ENCODE measurements around the gene SOX8.

DNA sequence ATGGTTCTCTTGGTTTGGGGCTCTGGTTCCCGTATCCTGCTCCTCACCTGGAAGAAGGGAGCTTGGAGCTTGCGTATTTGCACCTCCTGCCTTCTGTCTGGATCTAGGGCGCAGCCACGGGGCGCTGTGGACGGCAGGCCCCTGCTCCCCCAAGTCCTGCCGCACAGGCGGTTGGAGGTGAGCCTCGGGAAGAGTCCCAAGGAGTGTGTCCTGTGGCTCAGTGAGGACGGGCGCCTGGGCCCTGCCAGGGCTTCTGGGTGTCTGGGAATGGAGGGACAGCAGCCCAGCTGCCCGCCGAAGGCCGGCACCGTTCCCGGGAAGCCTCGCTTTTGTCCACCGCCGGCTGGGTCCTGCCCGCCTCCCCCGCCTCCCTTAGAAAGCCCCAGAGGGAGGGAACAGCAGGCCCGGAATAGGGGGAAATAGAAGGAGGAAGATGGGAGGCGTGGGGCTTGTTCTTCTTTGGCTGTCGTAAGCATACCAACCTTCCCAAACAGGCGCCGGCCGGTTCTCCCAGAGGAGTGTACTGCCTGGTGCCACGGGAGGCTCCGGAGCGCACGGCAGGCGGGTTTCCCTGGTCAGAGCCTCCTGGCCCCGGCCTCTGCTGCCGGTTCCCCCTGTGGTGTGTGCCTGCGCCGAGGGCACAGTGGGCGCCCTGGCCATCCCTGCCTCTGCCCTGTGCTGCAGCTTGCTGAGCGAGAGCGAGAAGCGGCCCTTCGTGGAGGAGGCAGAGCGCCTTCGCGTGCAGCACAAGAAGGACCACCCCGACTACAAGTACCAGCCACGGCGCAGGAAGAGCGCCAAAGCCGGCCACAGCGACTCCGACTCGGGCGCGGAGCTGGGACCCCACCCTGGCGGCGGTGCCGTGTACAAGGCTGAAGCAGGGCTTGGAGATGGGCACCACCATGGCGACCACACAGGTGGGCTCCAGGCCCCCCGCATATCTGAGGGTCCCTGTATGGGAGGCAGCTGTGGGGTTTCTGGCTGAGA lies 1.8 kb downstream of the SOX8 start:
- no peak for TF ChIP-seq EP300 (conservative IDR thresholded peaks at IDR 0.05; ENCODE audit: poor library complexity, severe bottlenecking)
- no peak for TF ChIP-seq EZH2 (IDR thresholded peaks at IDR 0.05; ENCODE audit: borderline replicate concordance, insufficient read depth, low read length, poor library complexity, severe bottlenecking)
- TF ChIP-seq, protein P1, sequence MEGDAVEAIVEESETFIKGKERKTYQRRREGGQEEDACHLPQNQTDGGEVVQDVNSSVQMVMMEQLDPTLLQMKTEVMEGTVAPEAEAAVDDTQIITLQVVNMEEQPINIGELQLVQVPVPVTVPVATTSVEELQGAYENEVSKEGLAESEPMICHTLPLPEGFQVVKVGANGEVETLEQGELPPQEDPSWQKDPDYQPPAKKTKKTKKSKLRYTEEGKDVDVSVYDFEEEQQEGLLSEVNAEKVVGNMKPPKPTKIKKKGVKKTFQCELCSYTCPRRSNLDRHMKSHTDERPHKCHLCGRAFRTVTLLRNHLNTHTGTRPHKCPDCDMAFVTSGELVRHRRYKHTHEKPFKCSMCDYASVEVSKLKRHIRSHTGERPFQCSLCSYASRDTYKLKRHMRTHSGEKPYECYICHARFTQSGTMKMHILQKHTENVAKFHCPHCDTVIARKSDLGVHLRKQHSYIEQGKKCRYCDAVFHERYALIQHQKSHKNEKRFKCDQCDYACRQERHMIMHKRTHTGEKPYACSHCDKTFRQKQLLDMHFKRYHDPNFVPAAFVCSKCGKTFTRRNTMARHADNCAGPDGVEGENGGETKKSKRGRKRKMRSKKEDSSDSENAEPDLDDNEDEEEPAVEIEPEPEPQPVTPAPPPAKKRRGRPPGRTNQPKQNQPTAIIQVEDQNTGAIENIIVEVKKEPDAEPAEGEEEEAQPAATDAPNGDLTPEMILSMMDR (IDR thresholded peaks at IDR 0.05; ENCODE audit: poor library complexity, severe bottlenecking), result no peak
- TF ChIP-seq, protein P2, sequence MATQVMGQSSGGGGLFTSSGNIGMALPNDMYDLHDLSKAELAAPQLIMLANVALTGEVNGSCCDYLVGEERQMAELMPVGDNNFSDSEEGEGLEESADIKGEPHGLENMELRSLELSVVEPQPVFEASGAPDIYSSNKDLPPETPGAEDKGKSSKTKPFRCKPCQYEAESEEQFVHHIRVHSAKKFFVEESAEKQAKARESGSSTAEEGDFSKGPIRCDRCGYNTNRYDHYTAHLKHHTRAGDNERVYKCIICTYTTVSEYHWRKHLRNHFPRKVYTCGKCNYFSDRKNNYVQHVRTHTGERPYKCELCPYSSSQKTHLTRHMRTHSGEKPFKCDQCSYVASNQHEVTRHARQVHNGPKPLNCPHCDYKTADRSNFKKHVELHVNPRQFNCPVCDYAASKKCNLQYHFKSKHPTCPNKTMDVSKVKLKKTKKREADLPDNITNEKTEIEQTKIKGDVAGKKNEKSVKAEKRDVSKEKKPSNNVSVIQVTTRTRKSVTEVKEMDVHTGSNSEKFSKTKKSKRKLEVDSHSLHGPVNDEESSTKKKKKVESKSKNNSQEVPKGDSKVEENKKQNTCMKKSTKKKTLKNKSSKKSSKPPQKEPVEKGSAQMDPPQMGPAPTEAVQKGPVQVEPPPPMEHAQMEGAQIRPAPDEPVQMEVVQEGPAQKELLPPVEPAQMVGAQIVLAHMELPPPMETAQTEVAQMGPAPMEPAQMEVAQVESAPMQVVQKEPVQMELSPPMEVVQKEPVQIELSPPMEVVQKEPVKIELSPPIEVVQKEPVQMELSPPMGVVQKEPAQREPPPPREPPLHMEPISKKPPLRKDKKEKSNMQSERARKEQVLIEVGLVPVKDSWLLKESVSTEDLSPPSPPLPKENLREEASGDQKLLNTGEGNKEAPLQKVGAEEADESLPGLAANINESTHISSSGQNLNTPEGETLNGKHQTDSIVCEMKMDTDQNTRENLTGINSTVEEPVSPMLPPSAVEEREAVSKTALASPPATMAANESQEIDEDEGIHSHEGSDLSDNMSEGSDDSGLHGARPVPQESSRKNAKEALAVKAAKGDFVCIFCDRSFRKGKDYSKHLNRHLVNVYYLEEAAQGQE (IDR thresholded peaks at IDR 0.05; ENCODE audit: borderline replicate concordance), result no peak
- TF ChIP-seq POLR2AphosphoS5 (IDR thresholded peaks at IDR 0.05), result no peak
- TF ChIP-seq RAD21 (conservative IDR thresholded peaks at IDR 0.05), result no peak
- TF ChIP-seq TAF1 (IDR thresholded peaks at IDR 0.05; ENCODE audit: low read depth), result no peak
- no peak for TF ChIP-seq SMC3 (conservative IDR thresholded peaks at IDR 0.05; ENCODE audit: poor library complexity)
- no peak for TF ChIP-seq MXI1 (conservative IDR thresholded peaks at IDR 0.05; ENCODE audit: poor library complexity, severe bottlenecking)

Data from neural cell (in vitro differentiated cells).